Left ventricle myocardium inferior (tissue), 1 donor: ENCODE measurements around the gene TMEM38A. TPM values are rescaled to one million over a fixed set of nuclear protein-coding genes. Genes with fewer than 3 reads are reported as not detected.

ENCODE experiments used
- DNase-seq: peaks from one replicate; pipeline ENCODE4 v3.0.0-alpha.2; 2020
- H3K27ac ChIP-seq: fragments of 200-600 bp; replicated peaks from 2 replicates; pipeline ENCODE4 v1.8.0; 2021
- H3K27me3 ChIP-seq: fragments of 200-600 bp; 2 replicates; pipeline ENCODE4 v1.8.0; 2021; ENCODE audit warnings: low read depth
- H3K36me3 ChIP-seq: fragments of 200-600 bp; 2 replicates; pipeline ENCODE4 v1.8.0; 2021
- H3K4me1 ChIP-seq: fragments of 200-600 bp; 2 replicates; pipeline ENCODE4 v1.8.0; 2021
- H3K4me3 ChIP-seq: fragments of 200-600 bp; 2 replicates; pipeline ENCODE4 v1.8.0; 2021; ENCODE audit warnings: mild to moderate bottlenecking, moderate library complexity
- H3K9me3 ChIP-seq: fragments of 200-600 bp; replicated peaks from 2 replicates; pipeline ENCODE4 v1.8.0; 2021
- intact Hi-C: fragments of 100-400 bp; cut with micrococcal nuclease; formaldehyde crosslinking; loops from one replicate; pipeline ENCODE4 v1.11.0; 2022
- total RNA-seq: library from RNA; stranded (reverse); fragmentation: NEBNext Ultra II Directional; extraction: Animal tissue kit (Norgen Biotek cat#: 25700); gene quantifications from one replicate; pipeline ENCODE4 v1.2.1, GENCODE V29; 2021
- TF ChIP-seq, protein P1 (sequence below): fragments of 200-600 bp; IDR thresholded peaks from 2 replicates; pipeline ENCODE4 v1.8.0; 2021; ENCODE audit warnings: antibody characterized with exemption, mild to moderate bottlenecking, borderline replicate concordance
- donor health status: DM: no; HTN: yes; CAD: no; lungs with severe emphysema.

The TMEM38A gene
- total RNA-seq, 1 donor from 2014 or later: 44.6 TPM

DNA sequence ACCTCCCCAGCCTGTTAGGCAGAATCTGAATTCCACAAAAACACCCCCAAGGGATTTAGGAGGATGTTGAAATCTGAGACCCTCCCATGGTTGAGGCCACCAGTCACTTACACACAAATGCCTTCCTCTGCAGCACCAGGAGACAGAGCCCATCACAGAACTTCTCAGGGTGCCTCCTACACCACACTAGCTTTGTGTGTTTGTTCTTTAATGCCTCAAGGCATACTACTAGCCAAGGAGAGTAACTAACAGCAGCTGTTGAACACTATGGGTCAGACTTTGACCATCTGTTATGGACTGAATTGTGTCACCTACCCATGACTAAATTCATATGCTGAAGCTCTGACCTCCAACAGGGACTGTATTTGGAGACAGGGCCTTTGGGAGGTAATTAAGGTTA lies 23.4 kb upstream of the TMEM38A start:
- intact Hi-C loops: no loop called here
- Histone ChIP-seq H3K27ac (no peak overlapping the region), H3K36me3 (peaks cover 58% of the 10 kb centered on the region), H3K9me3 (no peaks in the 10 kb centered on the region), H3K4me1 (peaks cover 16% of the 10 kb centered on the region), H3K4me3 (no peak overlapping the region), H3K27me3 (no peaks in the 10 kb centered on the region)
- no peak for DNase-seq
- TF ChIP-seq, protein P1, sequence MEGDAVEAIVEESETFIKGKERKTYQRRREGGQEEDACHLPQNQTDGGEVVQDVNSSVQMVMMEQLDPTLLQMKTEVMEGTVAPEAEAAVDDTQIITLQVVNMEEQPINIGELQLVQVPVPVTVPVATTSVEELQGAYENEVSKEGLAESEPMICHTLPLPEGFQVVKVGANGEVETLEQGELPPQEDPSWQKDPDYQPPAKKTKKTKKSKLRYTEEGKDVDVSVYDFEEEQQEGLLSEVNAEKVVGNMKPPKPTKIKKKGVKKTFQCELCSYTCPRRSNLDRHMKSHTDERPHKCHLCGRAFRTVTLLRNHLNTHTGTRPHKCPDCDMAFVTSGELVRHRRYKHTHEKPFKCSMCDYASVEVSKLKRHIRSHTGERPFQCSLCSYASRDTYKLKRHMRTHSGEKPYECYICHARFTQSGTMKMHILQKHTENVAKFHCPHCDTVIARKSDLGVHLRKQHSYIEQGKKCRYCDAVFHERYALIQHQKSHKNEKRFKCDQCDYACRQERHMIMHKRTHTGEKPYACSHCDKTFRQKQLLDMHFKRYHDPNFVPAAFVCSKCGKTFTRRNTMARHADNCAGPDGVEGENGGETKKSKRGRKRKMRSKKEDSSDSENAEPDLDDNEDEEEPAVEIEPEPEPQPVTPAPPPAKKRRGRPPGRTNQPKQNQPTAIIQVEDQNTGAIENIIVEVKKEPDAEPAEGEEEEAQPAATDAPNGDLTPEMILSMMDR: no peak

DNA sequence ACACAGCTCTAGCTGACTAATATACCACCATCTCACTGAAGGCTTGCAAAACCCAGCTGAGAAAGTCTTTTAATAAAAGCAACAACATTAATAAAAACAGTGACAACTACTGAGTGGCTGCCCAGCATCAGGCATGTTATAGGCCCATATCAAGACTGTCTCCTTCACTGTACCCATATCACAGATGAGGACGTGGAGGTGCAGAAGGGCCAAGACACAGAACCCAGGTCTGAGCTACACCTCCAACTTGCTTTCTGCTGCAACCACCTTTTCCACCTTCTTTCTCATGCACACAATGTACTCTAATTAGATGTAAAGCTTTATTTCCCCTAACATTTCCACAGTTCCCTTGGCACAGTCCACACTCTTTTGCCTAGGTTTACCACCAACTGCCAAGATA lies 22.3 kb upstream of the TMEM38A start:
- intact Hi-C loops: no loop called here
- H3K27ac ChIP-seq: no peak overlapping the region
- DNase-seq: no peak

DNA sequence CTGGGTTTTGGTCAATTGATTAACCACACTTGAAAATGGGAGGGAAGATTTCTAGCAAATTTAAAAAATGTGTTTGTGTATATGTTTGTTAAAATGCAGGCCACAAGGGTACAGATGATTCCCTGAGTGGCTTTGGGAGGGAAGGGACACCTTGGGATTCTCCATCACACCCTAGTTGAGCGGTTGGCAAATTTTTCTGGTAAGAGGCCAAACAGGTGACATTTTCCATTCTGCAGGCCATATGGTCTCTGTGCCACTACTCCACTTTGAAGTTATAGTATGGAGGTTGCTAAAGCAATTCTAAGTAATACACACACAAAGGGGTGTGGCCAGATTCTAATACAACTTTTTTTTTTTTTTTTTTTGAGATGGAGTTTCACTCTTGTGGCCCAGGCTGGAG lies 20.0 kb upstream of the TMEM38A start:
- Histone ChIP-seq H3K9me3 (no peaks in the 10 kb centered on the region), H3K36me3 (peaks cover 82% of the 10 kb centered on the region), H3K4me3 (no peak overlapping the region), H3K4me1 (peaks cover 16% of the 10 kb centered on the region), H3K27ac (no peak overlapping the region), H3K27me3 (no peaks in the 10 kb centered on the region)
- intact Hi-C loops: no loop called here
- TF ChIP-seq, protein P1: no peak
- DNase-seq: no peak

More for the DNA sequence above, 22.3 kb upstream of the TMEM38A start:
- H3K27me3 ChIP-seq: no peaks in the 10 kb centered on the region
- H3K4me3 ChIP-seq: no peak overlapping the region
- TF ChIP-seq, protein P1: no peak
- H3K4me1 ChIP-seq: peaks cover 16% of the 10 kb centered on the region
- peaks cover 66% of the 10 kb centered on the region for H3K36me3 ChIP-seq
- no peaks in the 10 kb centered on the region for H3K9me3 ChIP-seq

DNA sequence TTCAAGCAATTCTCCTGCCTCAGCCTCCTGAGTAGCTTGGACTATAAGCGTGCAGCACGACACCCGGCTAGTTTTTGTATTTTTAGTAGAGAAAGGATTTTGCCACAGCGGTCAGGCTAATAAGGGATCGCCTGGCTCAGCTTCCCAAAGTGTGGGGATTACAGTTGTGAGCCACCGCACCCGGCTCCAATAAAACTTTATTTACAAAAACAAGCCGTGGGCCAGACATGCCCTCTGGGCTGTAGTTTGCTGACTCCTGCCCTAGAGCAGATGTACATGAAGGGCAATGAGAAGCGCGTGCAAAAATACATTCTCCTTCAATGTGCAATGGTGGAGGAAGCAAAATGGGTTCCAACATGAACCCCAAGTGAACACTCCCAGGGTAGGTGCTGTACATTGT lies 19.2 kb upstream of the TMEM38A start:
- Histone ChIP-seq H3K27me3 (no peaks in the 10 kb centered on the region), H3K4me3 (no peak overlapping the region), H3K4me1 (peaks cover 16% of the 10 kb centered on the region), H3K27ac (no peak overlapping the region), H3K36me3 (peaks cover 86% of the 10 kb centered on the region), H3K9me3 (no peaks in the 10 kb centered on the region)
- DNase-seq: no peak
- intact Hi-C loops: no loop called here
- TF ChIP-seq, protein P1: no peak

DNA sequence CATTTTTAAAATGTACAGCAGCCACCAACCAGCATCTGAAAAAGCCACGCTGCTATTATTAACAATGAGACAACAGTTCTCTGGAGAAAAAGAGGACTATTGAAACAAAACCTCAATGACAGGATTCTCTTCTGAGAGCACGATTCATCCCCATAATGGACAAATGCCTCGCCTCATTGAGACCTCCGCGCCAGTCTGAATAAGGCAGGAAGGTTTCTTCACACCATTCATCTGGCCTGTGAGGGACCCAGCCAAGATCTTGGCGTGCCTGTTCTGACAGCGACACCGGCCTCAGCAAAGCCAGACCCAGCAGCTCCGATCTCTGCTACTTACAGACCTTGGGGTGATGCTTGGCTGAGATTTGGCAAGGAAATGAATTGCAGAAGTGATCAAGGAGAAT lies 15.8 kb upstream of the TMEM38A start:
- Histone ChIP-seq H3K36me3 (peaks cover 76% of the 10 kb centered on the region), H3K4me1 (peaks cover 16% of the 10 kb centered on the region), H3K4me3 (no peak overlapping the region), H3K9me3 (no peaks in the 10 kb centered on the region), H3K27me3 (no peaks in the 10 kb centered on the region), H3K27ac (no peak overlapping the region)
- TF ChIP-seq, protein P1: no peak
- intact Hi-C loops: no loop called here
- no peak for DNase-seq

DNA sequence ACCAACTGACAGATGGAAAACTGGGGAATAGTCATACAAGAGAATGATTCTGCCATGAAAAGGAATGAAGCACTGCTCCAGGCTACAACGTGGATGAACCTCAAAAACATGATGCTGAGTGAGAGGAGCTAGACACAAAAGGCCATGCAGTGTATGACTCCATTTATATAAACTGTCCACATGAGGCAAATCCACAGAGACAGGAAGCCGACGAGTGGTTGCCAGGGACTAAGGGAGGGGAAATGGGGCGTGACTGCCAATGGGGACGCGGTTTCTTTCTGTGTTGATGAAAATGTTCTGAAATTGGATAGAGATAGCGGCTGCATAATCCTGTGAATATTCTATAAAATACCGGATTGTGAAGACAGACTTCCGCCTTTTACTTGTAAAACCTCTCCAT lies 11.2 kb upstream of the TMEM38A start:
- DNase-seq: no peak
- Histone ChIP-seq H3K36me3 (peaks cover 72% of the 10 kb centered on the region), H3K4me1 (peaks cover 16% of the 10 kb centered on the region), H3K27me3 (no peaks in the 10 kb centered on the region), H3K4me3 (no peak overlapping the region), H3K9me3 (no peaks in the 10 kb centered on the region), H3K27ac (no peak overlapping the region)
- intact Hi-C loops: no loop called here
- TF ChIP-seq, protein P1: no peak
